Measurements from ENCODE around the gene P3H2. TPM values are rescaled to one million over a fixed set of nuclear protein-coding genes. Genes with fewer than 3 reads are reported as not detected.

P3H2 gene
- total and polyA plus RNA-seq, 8 donors: 1.4 to 46.1 (median 20.3) TPM

GRCh38 chr3:189907803-189908202 lies 212.9 kb downstream of the P3H2 start:
- TF ChIP-seq POLR2A (IDR thresholded peaks at IDR 0.05) (no peak), POLR2AphosphoS5 (IDR thresholded peaks at IDR 0.05) (no peak), EP300 (IDR thresholded peaks at IDR 0.05) (no peak), CTCF (IDR thresholded peaks at IDR 0.05) (no peak)
- Histone ChIP-seq H3K27ac (no peak overlapping the region), H3K4me3 (no peak overlapping the region), H3K27me3 (no peaks in the 10 kb centered on the region), H3K9me3 (no peaks in the 10 kb centered on the region), H3K4me1 (no peaks in the 10 kb centered on the region), H3K36me3 (no peaks in the 10 kb centered on the region)
- intact Hi-C loops (cut with DNase I; ENCODE audit: low total_unique reads): no loop called here
- DNase-seq: no peak
- 84 to 92% (median 91%) methylated on average over 6 of the region's 6 CpGs for WGBS, 5 donors

Small RNA genes within 50 kb of the gene (small RNA-seq; reads per million reads assigned to genes)
- gene RNU6-1109P: 0 reads per million in 4 donors

Other genes with a start within 250 kb of the P3H2 start
- 1 to 10 TPM in 2 of 5 donors, not detected in 3; 4.9 to 7.0 TPM for gene CLDN1, start 201.5 kb upstream of the P3H2 start, total RNA-seq
- gene CLDN1, start 201.5 kb upstream of the P3H2 start, polyA plus RNA-seq: 10 to 100 TPM in 1 of 3 donors, 1 to 10 TPM in 1, under 1 TPM in 1; 0.62 to 15.6 (median 1.1) TPM

Measured in stomach (tissue), 9 donors.